NCI-H146 treated with DMSO at 0.1 percent for 48 hours (cell line): ENCODE measurements around the gene FHIT.
A peak's percentile ranks its signal among the peaks of the same experiment; 100 is the strongest.

Experiments
- DNase-seq: peaks from one replicate; lab custom pipeline; 2025; ENCODE audit not compliant: unreplicated experiment; lab: John Stamatoyannopoulos, UW

FHIT gene

GRCh38 chr3:60030982-60031381, 1220.3 kb downstream of the FHIT start:
- DNase-seq = no peak

- DNase-seq = no peak
Observed at GRCh38 chr3:60028233-60028632, 1223.0 kb downstream of the FHIT start.

- DNase-seq = no peak
Observed at GRCh38 chr3:60027335-60027734, 1223.9 kb downstream of the FHIT start.

- no peak for DNase-seq
Observed at GRCh38 chr3:60025096-60026050, 1225.9 kb downstream of the FHIT start.

- DNase-seq = no peak
Observed at GRCh38 chr3:60024400-60024799, 1226.9 kb downstream of the FHIT start.

- no peak for DNase-seq
Observed at GRCh38 chr3:60023189-60023588, 1228.1 kb downstream of the FHIT start.

- no peak for DNase-seq
Observed at GRCh38 chr3:60017631-60018030, 1233.6 kb downstream of the FHIT start.

- no peak for DNase-seq
Observed at GRCh38 chr3:60015032-60015705, 1236.1 kb downstream of the FHIT start.

GRCh38 chr3:60013241-60013640, 1238.0 kb downstream of the FHIT start:
- DNase-seq = no peak

GRCh38 chr3:60011218-60011617, 1240.0 kb downstream of the FHIT start:
- no peak for DNase-seq

- DNase-seq = no peak
Observed at GRCh38 chr3:60010781-60011180, 1240.5 kb downstream of the FHIT start.

GRCh38 chr3:60009931-60010478, 1241.2 kb downstream of the FHIT start:
- DNase-seq = no peak

GRCh38 chr3:60001369-60001768, 1249.9 kb downstream of the FHIT start:
- DNase-seq = no peak

GRCh38 chr3:60000311-60001105, 1250.7 kb downstream of the FHIT start:
- peak; percentile 82 for DNase-seq

GRCh38 chr3:59998058-59998457, 1253.2 kb downstream of the FHIT start:
- DNase-seq = no peak

- no peak for DNase-seq
Observed at GRCh38 chr3:59997583-59997982, 1253.7 kb downstream of the FHIT start.

GRCh38 chr3:59996056-59996455, 1255.2 kb downstream of the FHIT start:
- DNase-seq = no peak

GRCh38 chr3:59995563-59995962, 1255.7 kb downstream of the FHIT start:
- DNase-seq = no peak

GRCh38 chr3:59994732-59995304, 1256.4 kb downstream of the FHIT start:
- DNase-seq = no peak

- DNase-seq = no peak
Observed at GRCh38 chr3:59992578-59992977, 1258.7 kb downstream of the FHIT start.

- DNase-seq = peak; percentile 78
Observed at GRCh38 chr3:59990915-59991314, 1260.3 kb downstream of the FHIT start.
